ENCODE measurements around the gene NRK. TPM values are rescaled to one million over a fixed set of nuclear protein-coding genes. Genes with fewer than 3 reads are reported as not detected.
"Not testable (repeated sequence)": the region's sequence is repeated elsewhere in the genome, so short reads cannot be mapped to it uniquely, and the experiment has no call there.

Gene NRK
- 47.4 to 48.2 TPM (median 47.8 TPM) in 3 replicates for total RNA-seq

GRCh38 chrX:105822138-105823091 lies at the start of gene NRK:
NRK (plus strand) TSS chrX:105822539; CDS start chrX:105822846, 307 bp downstream.
- peak within 1 kb of the TSS; percentile 90 for H3K27ac Mint-ChIP-seq
- peaks cover 3% of the 10 kb centered on the region for H3K27me3 Mint-ChIP-seq (ENCODE audit: low read depth)
- H3K4me3 Mint-ChIP-seq = peak within 1 kb of the TSS; percentile 85
- H3K9me3 Mint-ChIP-seq = peaks cover 17% of the 10 kb centered on the region
- DNase-seq (ENCODE audit: low spot score in 2 of 2, unreplicated experiment in 2 of 2) = peak in 1 of 2 experiments; percentile 54
- H3K4me1 Mint-ChIP-seq = peaks cover 22% of the 10 kb centered on the region
- no peaks in the 10 kb centered on the region for H3K36me3 Mint-ChIP-seq
- TF ChIP-seq CTCF (IDR thresholded peaks at IDR 0.05; ENCODE audit: unreplicated experiment) = no peak

- peaks cover 25% of the 10 kb centered on the region for H3K4me1 Mint-ChIP-seq
- DNase-seq (ENCODE audit: low spot score in 2 of 2, unreplicated experiment in 2 of 2) = no peak
- H3K36me3 Mint-ChIP-seq = no peaks in the 10 kb centered on the region
- no peaks in the 10 kb centered on the region for H3K27me3 Mint-ChIP-seq (ENCODE audit: low read depth)
- H3K4me3 Mint-ChIP-seq = no peak overlapping the region
- TF ChIP-seq CTCF (IDR thresholded peaks at IDR 0.05; ENCODE audit: unreplicated experiment) = no peak
- peaks cover 28% of the 10 kb centered on the region for H3K9me3 Mint-ChIP-seq
- H3K27ac Mint-ChIP-seq = no peak overlapping the region
Observed at GRCh38 chrX:105773801-105774200, 48.5 kb upstream of the NRK start.

- Mint-ChIP-seq H3K36me3 (no peaks in the 10 kb centered on the region), H3K4me3 (no peak overlapping the region), H3K27me3 (ENCODE audit: low read depth) (no peaks in the 10 kb centered on the region)
Observed at GRCh38 chrX:105775679-105776078, 46.7 kb upstream of the NRK start.

GRCh38 chrX:105781804-105782203 lies 40.5 kb upstream of the NRK start:
- Mint-ChIP-seq H3K9me3 (peaks cover 32% of the 10 kb centered on the region), H3K27me3 (ENCODE audit: low read depth) (no peaks in the 10 kb centered on the region), H3K4me1 (no peaks in the 10 kb centered on the region), H3K4me3 (no peak overlapping the region), H3K36me3 (peaks cover 2% of the 10 kb centered on the region), H3K27ac (no peak overlapping the region)
- no peak for TF ChIP-seq CTCF (IDR thresholded peaks at IDR 0.05; ENCODE audit: unreplicated experiment)
- no peak for DNase-seq (ENCODE audit: low spot score in 2 of 2, unreplicated experiment in 2 of 2)

More at GRCh38 chrX:105775679-105776078, 46.7 kb upstream of the NRK start:
- peaks cover 21% of the 10 kb centered on the region for H3K9me3 Mint-ChIP-seq
- no peak for TF ChIP-seq CTCF (IDR thresholded peaks at IDR 0.05; ENCODE audit: unreplicated experiment)
- H3K27ac Mint-ChIP-seq = no peak overlapping the region
- peaks cover 23% of the 10 kb centered on the region for H3K4me1 Mint-ChIP-seq
- no peak for DNase-seq (ENCODE audit: low spot score in 2 of 2, unreplicated experiment in 2 of 2)

- H3K36me3 Mint-ChIP-seq; H3K4me1 Mint-ChIP-seq; H3K27me3 Mint-ChIP-seq (ENCODE audit: low read depth); DNase-seq (ENCODE audit: low spot score in 2 of 2, unreplicated experiment in 2 of 2): not testable (repeated sequence)
- H3K4me3 Mint-ChIP-seq = peak overlapping the region; percentile 74
- peak overlapping the region; percentile 30 for H3K27ac Mint-ChIP-seq
- peaks cover 12% of the 10 kb centered on the region for H3K9me3 Mint-ChIP-seq
Observed at GRCh38 chrX:105796877-105797276, 25.5 kb upstream of the NRK start.

- H3K27ac Mint-ChIP-seq = no peak overlapping the region
- H3K9me3 Mint-ChIP-seq = peaks cover 31% of the 10 kb centered on the region
- DNase-seq (ENCODE audit: low spot score in 2 of 2, unreplicated experiment in 2 of 2) = no peak
- no peaks in the 10 kb centered on the region for H3K36me3 Mint-ChIP-seq
- no peaks in the 10 kb centered on the region for H3K27me3 Mint-ChIP-seq (ENCODE audit: low read depth)
- no peak overlapping the region for H3K4me3 Mint-ChIP-seq
- H3K4me1 Mint-ChIP-seq = no peaks in the 10 kb centered on the region
- no peak for TF ChIP-seq CTCF (IDR thresholded peaks at IDR 0.05; ENCODE audit: unreplicated experiment)
Observed at GRCh38 chrX:105803891-105804290, 18.4 kb upstream of the NRK start.

- H3K4me1 Mint-ChIP-seq = not testable (repeated sequence)
Observed at GRCh38 chrX:105805655-105806054, 16.7 kb upstream of the NRK start.

More at GRCh38 chrX:105805655-105806054, 16.7 kb upstream of the NRK start:
- H3K27ac Mint-ChIP-seq; H3K36me3 Mint-ChIP-seq; H3K4me3 Mint-ChIP-seq; H3K27me3 Mint-ChIP-seq (ENCODE audit: low read depth); DNase-seq (ENCODE audit: low spot score in 2 of 2, unreplicated experiment in 2 of 2): not testable (repeated sequence)
- peaks cover 41% of the 10 kb centered on the region for H3K9me3 Mint-ChIP-seq

All from mesothelial cell of epicardium (in vitro differentiated cells).